GM23338 (cell line): ENCODE results near the gene FBXL17. TPM values are rescaled to one million over a fixed set of nuclear protein-coding genes. Genes with fewer than 3 reads are reported as not detected.
A peak's percentile ranks its signal among the peaks of the same experiment; 100 is the strongest.

Experiments
- ATAC-seq: fragments of 200-7000 bp; cut with Tn5 transposase; 3 replicates; pipeline ENCODE4 v1.9.1; 2020
- DNase-seq: peaks from one replicate; pipeline ENCODE4 v3.0.0-alpha.2; 2015; ENCODE audit warnings: low spot score
- H2AFZ ChIP-seq: fragments of 200-600 bp; sonication (generic); 2 replicates; pipeline ENCODE4 v1.8.0; 2016; ENCODE audit warnings: antibody characterized with exemption, mild to moderate bottlenecking, moderate library complexity
- H3F3A ChIP-seq: fragments of 200-600 bp; sonication (generic); replicated peaks from 2 replicates; pipeline ENCODE4 v1.8.0; 2017; ENCODE audit warnings: antibody characterized with exemption, mixed run types, low read depth
- H3K27ac ChIP-seq: fragments of 200-600 bp; sonication (generic); 2 replicates; pipeline ENCODE4 v1.6.1; 2016; ENCODE audit warnings: low read depth
- H3K27me3 ChIP-seq: fragments of 200-600 bp; sonication (generic); 2 replicates; pipeline ENCODE4 v1.8.0; 2016; ENCODE audit warnings: mild to moderate bottlenecking, mixed run types, moderate library complexity; ENCODE audit not compliant: insufficient read depth
- H3K36me3 ChIP-seq: fragments of 200-600 bp; sonication (generic); 2 replicates; pipeline ENCODE4 v1.8.0; 2016; ENCODE audit warnings: mild to moderate bottlenecking; ENCODE audit not compliant: insufficient read depth
- H3K4me1 ChIP-seq: fragments of 200-600 bp; sonication (generic); 2 replicates; pipeline ENCODE4 v1.8.0; 2016; ENCODE audit warnings: mild to moderate bottlenecking, moderate library complexity; ENCODE audit not compliant: insufficient read depth
- H3K4me2 ChIP-seq: fragments of 200-600 bp; sonication (generic); 2 replicates; pipeline ENCODE4 v1.7.1; 2017; ENCODE audit warnings: mixed run types
- H3K4me3 ChIP-seq: fragments of 200-600 bp; sonication (generic); 2 replicates; pipeline ENCODE4 v1.6.1; 2016; ENCODE audit warnings: mixed run types
- H3K79me2 ChIP-seq: fragments of 200-600 bp; sonication (generic); replicated peaks from 2 replicates; pipeline ENCODE4 v1.8.0; 2017; ENCODE audit warnings: mild to moderate bottlenecking; ENCODE audit not compliant: insufficient read depth
- H3K9me2 ChIP-seq: fragments of 200-600 bp; sonication (generic); 2 replicates; pipeline ENCODE4 v1.8.0; 2017; ENCODE audit not compliant: insufficient read depth
- H4K20me1 ChIP-seq: fragments of 200-600 bp; sonication (generic); replicated peaks from 2 replicates; pipeline ENCODE4 v1.8.0; 2017; ENCODE audit warnings: mild to moderate bottlenecking; ENCODE audit not compliant: insufficient read depth
- H3K27ac Mint-ChIP-seq: 2 replicates; pipeline ENCODE4 v1.8.0; 2020; ENCODE audit warnings: inconsistent platforms, mild to moderate bottlenecking, moderate library complexity, mixed read lengths
- H3K27me3 Mint-ChIP-seq: 3 replicates; pipeline ENCODE4 v1.8.0; 2022; ENCODE audit warnings: low read depth, mild to moderate bottlenecking, moderate library complexity, mixed read lengths, inconsistent platforms; ENCODE audit not compliant: insufficient read depth, poor library complexity
- H3K36me3 Mint-ChIP-seq: 3 replicates; pipeline ENCODE4 v1.8.0; 2021; ENCODE audit warnings: low read depth, mild to moderate bottlenecking, inconsistent platforms, moderate library complexity, mixed read lengths
- H3K4me1 Mint-ChIP-seq: 3 replicates; pipeline ENCODE4 v1.8.0; 2020; ENCODE audit warnings: mild to moderate bottlenecking, inconsistent platforms, mixed read lengths
- H3K4me3 Mint-ChIP-seq: 3 replicates; pipeline ENCODE4 v1.8.0; 2021; ENCODE audit warnings: moderate library complexity, mild to moderate bottlenecking, inconsistent platforms, mixed read lengths
- H3K9me3 Mint-ChIP-seq: 3 replicates; pipeline ENCODE4 v1.8.0; 2020; ENCODE audit warnings: moderate library complexity, mild to moderate bottlenecking, inconsistent platforms, mixed read lengths
- CREB1 ChIP-seq: fragments of 250-450 bp; sonication (Bioruptor Pico); IDR thresholded peaks from 2 replicates; pipeline ENCODE4 v1.5.0; 2020; ENCODE audit warnings: low read depth, mild to moderate bottlenecking, moderate library complexity
- EZH2 ChIP-seq: fragments of 200-600 bp; sonication (generic); IDR thresholded peaks from one replicate; pipeline ENCODE4 v1.8.0; 2017; ENCODE audit warnings: antibody characterized with exemption, mild to moderate bottlenecking, low read depth; ENCODE audit not compliant: unreplicated experiment
- NANOG ChIP-seq: IDR thresholded peaks from 2 replicates; pipeline ENCODE4 v1.6.1; 2016; ENCODE audit warnings: antibody characterized with exemption, borderline replicate concordance
- STAT1 ChIP-seq: IDR thresholded peaks from one replicate; pipeline ENCODE4 v1.6.1; 2016; ENCODE audit warnings: antibody characterized with exemption; ENCODE audit not compliant: unreplicated experiment
- ZNF114 ChIP-seq: fragments of 250-450 bp; sonication (Bioruptor Pico); IDR thresholded peaks from 2 replicates; pipeline ENCODE4 v1.5.0; 2020; ENCODE audit warnings: mild to moderate bottlenecking, moderate library complexity
- ZNF331 ChIP-seq: fragments of 250-450 bp; sonication (Bioruptor Pico); IDR thresholded peaks from 2 replicates; pipeline ENCODE4 v1.5.0; 2020; ENCODE audit warnings: low read depth, mild to moderate bottlenecking, moderate library complexity
- polyA plus RNA-seq: library from polyadenylated mRNA; unstranded; fragments of >200 nt; fragmentation: Nextera tagmentation; extraction: Ambion mirVana; gene quantifications from 2 replicates; pipeline ENCODE4 v1.2.1, GENCODE V29; 2016
- total RNA-seq: library from RNA; depleted of rRNA; stranded (reverse); fragments of >200 nt; shearing (Covaris generic); gene quantifications from 2 replicates; pipeline ENCODE4 v1.2.3, GENCODE V29; 2014
- TF ChIP-seq, protein P1 (sequence below): IDR thresholded peaks from one replicate; pipeline ENCODE4 v1.6.1; 2018; ENCODE audit warnings: antibody characterized with exemption; ENCODE audit not compliant: unreplicated experiment

The FBXL17 gene
- total and polyA plus RNA-seq, 2 experiments from 2014 or later: 2.0 to 2.7 TPM

DNA sequence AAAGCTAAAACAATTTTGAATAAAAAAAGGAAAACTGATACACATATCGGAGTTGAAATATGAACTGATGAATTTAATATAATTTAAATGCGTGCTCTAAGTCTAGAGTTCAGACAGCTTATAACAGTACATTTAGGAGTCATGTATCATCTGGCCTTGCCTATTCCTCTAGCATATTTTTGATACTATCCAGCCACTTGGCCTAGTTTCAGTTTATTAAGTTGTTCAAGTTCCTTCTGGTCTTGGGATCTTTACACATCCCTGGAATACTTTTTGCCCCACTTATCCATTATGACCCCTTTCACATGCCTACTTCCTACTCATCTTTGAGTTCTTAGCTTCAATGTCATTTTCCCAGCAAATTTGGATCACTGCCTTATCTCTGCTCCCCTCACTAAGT is 518.8 kb downstream of the FBXL17 start:
- Mint-ChIP-seq H3K27me3 (peaks cover 2% of the 10 kb centered on the region), H3K4me1 (peaks cover 22% of the 10 kb centered on the region), H3K9me3 (no peaks in the 10 kb centered on the region), H3K27ac (no peak overlapping the region), H3K4me3 (no peak overlapping the region), H3K36me3 (no peaks in the 10 kb centered on the region)
- no peak for ATAC-seq
- Histone ChIP-seq H3K27me3 (no peaks in the 10 kb centered on the region), H3K36me3 (no peaks in the 10 kb centered on the region), H3K9me2 (no peaks in the 10 kb centered on the region), H3K4me2 (no peak overlapping the region), H3K4me3 (no peak overlapping the region), H2AFZ (no peak overlapping the region), H3K79me2 (no peaks in the 10 kb centered on the region), H4K20me1 (no peaks in the 10 kb centered on the region), H3K4me1 (peaks cover 8% of the 10 kb centered on the region), H3F3A (no peaks in the 10 kb centered on the region), H3K27ac (no peak overlapping the region)
- DNase-seq: no peak
- TF ChIP-seq STAT1 (no peak), EZH2 (no peak), ZNF331 (no peak), NANOG (no peak), ZNF114 (no peak), CREB1 (no peak)
- TF ChIP-seq, protein P1, sequence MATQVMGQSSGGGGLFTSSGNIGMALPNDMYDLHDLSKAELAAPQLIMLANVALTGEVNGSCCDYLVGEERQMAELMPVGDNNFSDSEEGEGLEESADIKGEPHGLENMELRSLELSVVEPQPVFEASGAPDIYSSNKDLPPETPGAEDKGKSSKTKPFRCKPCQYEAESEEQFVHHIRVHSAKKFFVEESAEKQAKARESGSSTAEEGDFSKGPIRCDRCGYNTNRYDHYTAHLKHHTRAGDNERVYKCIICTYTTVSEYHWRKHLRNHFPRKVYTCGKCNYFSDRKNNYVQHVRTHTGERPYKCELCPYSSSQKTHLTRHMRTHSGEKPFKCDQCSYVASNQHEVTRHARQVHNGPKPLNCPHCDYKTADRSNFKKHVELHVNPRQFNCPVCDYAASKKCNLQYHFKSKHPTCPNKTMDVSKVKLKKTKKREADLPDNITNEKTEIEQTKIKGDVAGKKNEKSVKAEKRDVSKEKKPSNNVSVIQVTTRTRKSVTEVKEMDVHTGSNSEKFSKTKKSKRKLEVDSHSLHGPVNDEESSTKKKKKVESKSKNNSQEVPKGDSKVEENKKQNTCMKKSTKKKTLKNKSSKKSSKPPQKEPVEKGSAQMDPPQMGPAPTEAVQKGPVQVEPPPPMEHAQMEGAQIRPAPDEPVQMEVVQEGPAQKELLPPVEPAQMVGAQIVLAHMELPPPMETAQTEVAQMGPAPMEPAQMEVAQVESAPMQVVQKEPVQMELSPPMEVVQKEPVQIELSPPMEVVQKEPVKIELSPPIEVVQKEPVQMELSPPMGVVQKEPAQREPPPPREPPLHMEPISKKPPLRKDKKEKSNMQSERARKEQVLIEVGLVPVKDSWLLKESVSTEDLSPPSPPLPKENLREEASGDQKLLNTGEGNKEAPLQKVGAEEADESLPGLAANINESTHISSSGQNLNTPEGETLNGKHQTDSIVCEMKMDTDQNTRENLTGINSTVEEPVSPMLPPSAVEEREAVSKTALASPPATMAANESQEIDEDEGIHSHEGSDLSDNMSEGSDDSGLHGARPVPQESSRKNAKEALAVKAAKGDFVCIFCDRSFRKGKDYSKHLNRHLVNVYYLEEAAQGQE: no peak

DNA sequence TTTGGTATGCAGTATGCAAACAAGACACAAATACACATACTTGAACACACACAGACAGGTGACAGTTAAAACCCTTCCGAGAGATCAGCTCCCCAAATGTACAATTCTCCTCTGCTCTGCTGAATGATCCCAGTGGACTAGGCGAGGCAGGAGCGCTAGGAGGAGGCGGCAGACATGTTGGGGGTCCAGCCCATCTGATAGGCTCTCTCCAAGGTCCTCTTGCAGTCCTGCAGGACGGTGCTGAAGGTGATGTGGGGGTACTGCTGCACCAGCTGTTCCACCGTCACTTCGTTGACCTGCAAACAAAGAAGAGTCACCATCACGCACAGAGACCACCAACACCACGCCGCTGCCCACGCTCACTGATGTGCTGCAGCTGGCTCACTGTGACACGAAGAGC is 520.3 kb downstream of the FBXL17 start:
- Histone ChIP-seq H3K4me1 (peaks cover 8% of the 10 kb centered on the region), H3K4me2 (no peak overlapping the region), H2AFZ (no peak overlapping the region), H3K36me3 (no peaks in the 10 kb centered on the region), H3K27ac (no peak overlapping the region), H4K20me1 (no peaks in the 10 kb centered on the region), H3K4me3 (no peak overlapping the region), H3K79me2 (no peaks in the 10 kb centered on the region), H3K9me2 (no peaks in the 10 kb centered on the region; the same call in 1 of the 2 replicates), H3K27me3 (no peaks in the 10 kb centered on the region), H3F3A (no peaks in the 10 kb centered on the region)
- Mint-ChIP-seq H3K4me3 (no peak overlapping the region), H3K9me3 (no peaks in the 10 kb centered on the region), H3K36me3 (no peaks in the 10 kb centered on the region), H3K4me1 (peaks cover 19% of the 10 kb centered on the region), H3K27ac (no peak overlapping the region), H3K27me3 (peaks cover 2% of the 10 kb centered on the region)
- TF ChIP-seq EZH2 (no peak), NANOG (no peak), STAT1 (no peak)
- TF ChIP-seq, protein P1: peak; percentile 43
- DNase-seq: no peak
- no peak for ATAC-seq
